GM03348 (cell line): ENCODE measurements around the gene ENDOG.
"Not testable (repeated sequence)": the region's sequence is repeated elsewhere in the genome, so short reads cannot be mapped to it uniquely, and the experiment has no call there.

Experiments used
- DNase-seq: peaks from one replicate; pipeline ENCODE4 v3.0.0; 2012; ENCODE audit warnings: low spot score

The ENDOG gene

GRCh38 chr9:128818099-128818838 lies at the start of gene ENDOG:
Gene ENDOG, plus strand, starts transcription at chr9:128818500. Its CDS starts 185 bp downstream, at chr9:128818685.
- peak; percentile 100 for DNase-seq

DNA sequence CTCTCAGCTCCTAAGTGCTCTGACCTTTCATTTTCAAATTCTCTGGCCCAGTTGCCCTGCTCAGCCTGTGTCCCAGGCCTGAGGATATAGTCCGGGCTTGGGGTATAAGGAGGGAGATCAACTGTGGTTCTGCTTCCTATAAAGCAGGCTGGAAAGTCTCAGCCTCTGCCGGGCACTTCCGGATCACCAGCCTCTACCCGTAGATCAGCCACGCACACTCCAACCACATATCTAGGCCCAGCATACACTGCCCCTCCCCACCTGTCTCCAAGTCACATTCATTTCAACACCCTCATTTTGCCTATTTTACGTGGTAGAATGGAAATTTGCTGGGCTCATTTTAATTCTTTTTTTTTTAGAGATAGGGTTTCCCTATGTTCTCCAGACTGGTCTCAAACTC lies 49.7 kb upstream of the ENDOG start:
- no peak for DNase-seq

- no peak for DNase-seq
Measured at GRCh38 chr9:128770286-128771030, 47.8 kb upstream of the ENDOG start.

DNA sequence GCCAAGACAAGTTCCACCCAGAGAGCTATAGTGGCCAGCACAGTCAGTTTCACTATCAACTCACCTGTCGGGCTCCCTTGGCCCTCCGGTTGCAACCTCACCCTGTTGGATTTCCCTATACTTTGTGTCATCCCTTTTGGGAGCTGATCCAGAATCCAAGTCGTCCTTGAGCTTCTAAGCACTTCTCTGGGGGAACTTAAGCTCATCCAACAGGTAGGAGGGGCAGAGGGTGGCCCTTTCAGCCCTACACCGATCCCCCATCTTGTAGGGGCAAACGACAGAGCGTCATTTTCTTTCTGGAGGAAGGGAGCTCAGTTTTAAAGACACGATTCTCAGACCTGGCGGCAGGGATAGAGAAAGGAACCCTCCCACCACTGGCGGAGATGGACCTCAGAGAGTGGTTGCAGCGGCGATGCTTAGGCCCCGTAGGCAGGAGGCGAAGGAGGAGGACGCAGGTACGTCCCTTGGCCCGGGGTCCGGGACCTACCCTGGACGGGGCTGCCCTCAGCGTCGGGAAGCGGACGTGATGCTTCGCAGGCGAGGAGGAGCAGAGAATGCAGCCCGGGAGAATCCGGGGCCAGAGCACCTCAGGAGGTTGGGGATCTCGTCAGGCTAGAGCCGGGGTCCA lies 47.1 kb upstream of the ENDOG start:
- DNase-seq, result peak; percentile 65

DNA sequence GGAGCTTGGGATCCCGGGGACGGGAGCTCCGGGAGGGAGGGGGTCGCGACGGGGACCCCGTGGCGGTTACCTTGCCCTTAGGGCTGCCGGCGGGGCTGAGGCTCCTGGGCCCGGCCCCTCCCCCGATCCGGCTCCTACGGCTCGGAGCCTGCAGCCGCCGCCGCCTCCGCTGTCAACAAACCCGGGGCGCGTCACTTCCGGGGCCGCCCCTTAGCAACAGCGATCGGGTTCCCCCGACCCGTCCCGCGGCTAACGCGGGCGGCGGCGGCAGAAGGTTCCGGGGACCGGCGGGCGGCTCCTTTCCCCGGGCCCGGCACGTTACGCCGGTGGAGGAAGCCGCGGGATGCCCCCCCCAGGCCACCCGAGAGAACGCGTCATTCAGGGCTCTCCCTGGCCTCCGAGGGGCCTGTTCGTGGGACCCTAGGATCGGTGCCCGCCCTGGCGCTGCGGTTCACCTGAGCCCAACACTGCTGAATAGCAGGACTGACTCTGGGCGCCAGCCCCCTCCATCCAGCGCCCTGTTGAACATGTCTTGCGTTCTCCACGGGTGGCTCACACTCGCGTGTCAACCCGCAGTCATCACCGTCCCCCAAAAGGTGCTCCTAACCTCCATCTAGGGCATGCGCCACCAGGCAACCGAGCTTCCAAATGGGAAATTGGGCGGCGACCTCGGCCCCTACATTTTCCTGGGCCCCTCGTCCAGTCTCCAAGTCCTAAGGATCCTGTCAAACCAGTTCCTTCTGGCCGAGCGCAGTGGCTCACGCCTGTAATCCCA lies 46.4 kb upstream of the ENDOG start, which contains the start of gene ZER1:
TSS of gene ZER1 (minus strand) at position 183 of the 775 bp plus-strand sequence. CDS start 16,362 bp downstream, outside the sequence.
- peak; percentile 99 for DNase-seq

GRCh38 chr9:128773049-128773448 lies 45.3 kb upstream of the ENDOG start:
- no peak for DNase-seq

DNA sequence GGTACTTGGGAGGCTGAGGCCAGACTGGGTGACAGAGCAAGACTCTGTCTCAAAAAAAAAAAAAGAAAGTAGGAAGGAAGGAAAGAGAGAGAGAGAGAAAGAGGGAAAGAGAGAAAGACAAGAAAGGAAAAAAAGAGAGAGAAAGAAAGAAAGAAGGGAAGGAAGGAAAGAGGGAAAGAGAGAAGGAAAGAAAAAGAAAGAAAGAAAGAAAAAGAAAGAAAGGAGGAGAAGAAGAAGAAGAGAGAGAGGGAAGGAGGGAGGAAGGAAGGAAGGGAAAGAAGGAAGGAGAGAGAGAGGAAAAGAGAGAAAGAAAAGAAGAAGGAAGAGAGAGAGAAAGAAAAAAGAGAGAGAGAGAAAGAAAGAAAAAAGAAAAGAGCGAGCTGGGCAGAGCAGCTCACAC lies 43.5 kb upstream of the ENDOG start:
- no peak for DNase-seq

- not testable (repeated sequence) for DNase-seq
Measured at GRCh38 chr9:128780093-128780492, 38.2 kb upstream of the ENDOG start.

DNA sequence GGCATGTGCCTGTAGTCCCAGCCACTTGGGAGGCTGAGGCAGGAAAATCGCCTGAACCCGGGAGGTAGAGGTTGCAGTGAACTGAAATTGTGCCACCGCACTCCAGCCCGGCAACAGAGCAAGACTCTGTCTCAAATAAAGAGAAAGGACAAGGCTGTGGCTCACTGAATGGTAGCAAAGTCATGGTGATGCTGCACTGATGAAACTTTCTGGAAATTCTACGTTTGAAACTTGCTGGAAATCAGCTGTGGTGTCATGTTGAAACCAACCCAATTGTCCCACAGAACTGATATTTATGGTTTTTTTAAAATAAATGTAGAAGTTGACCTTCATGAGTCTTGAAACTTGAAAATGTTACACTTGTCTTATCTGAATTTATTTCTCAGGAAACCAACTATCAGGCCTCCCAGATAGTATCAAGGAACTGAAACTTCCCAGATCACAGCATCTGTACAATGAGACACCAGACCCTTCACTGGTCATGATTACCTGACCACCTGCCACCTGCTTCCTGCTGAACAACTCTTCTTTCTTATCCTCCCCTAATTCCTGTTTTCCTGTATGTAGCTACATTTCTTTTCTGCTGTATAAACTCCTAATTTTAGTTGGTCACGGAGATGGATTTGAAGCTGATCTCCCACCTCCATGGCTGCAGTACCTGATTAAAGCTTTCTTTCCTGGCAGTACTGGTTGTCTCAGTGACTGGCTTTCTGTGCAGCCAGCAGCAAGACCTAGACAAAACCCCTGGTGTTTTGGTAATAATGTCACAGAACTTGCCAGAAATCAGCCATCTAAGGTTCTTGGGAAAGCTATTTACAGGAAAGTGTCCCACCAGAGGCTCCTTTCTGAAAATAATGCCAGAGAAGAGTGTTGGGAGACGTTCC lies 36.9 kb upstream of the ENDOG start:
- no peak for DNase-seq

DNA sequence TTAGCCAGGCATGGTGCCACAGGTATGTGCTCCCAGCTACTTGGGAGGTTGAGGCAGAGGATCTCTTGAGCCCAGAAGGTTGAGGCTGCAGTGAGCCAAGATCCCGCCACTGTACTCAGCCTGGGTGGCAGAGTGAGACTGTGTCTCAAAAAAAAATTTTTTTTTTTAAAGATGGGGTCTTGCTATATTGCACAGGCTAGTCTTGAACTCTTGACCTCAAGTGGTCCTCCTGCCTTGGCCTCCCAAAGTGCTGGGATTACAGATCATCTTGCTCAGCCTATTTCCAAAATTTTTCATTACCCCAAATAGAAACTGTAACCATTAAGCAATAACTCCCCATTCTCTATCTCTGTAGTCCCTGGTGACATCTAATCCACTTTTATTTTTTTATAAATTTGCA lies 35.6 kb upstream of the ENDOG start:
- DNase-seq, result no peak

- DNase-seq, result no peak
Measured at GRCh38 chr9:128785427-128785826, 32.9 kb upstream of the ENDOG start.

- peak; percentile 97 for DNase-seq
Measured at GRCh38 chr9:128786681-128787601, 31.4 kb upstream of the ENDOG start, which contains the start of gene TBC1D13. Gene TBC1D13, plus strand, starts transcription at chr9:128787253. Its CDS starts 101 bp downstream, at chr9:128787354.

GRCh38 chr9:128787659-128788058 lies 30.6 kb upstream of the ENDOG start:
- peak; percentile 59 for DNase-seq

- no peak for DNase-seq
Measured at GRCh38 chr9:128788445-128788844, 29.9 kb upstream of the ENDOG start.

DNA sequence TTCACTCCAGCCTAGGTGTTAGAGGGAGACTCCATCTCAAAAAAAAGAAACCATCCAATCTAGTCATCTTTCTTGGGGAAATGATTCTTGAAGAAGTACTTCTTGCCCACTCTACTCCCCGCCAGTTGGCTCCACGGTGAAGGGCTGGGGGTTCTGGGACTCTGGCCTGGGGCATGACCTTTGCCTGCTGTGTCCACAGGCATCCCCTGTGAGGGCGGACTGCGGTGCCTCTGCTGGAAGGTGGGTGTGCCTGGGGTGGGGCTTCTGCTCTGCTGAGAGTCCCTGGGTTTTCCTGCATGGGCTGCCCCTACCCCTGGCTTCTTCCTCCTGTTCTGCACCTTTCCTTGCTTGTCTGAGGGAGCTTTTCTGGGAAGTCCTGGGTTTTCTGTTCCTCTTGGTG lies 27.8 kb upstream of the ENDOG start:
- no peak for DNase-seq

DNA sequence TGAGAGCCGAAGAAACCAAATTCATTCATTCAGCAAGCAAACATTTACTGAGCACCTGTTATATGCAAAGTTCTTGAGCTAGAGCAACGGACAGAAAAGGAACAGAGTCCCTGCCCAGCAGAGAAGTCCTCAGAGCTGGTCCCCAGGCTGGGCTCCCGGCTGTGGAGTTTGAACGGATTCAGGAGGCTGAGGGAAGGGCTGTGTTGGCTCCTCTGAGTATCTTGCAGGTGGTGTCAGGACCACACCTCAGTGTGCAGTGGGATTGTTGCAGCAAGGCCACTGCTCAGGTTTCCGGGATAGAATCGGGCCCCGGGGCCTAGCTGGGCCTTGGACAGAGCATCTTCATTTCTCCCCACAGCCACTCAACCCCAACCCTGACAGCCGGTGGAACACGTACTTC lies 26.2 kb upstream of the ENDOG start:
- no peak for DNase-seq

- no peak for DNase-seq
Measured at GRCh38 chr9:128792978-128793686, 25.2 kb upstream of the ENDOG start.

DNA sequence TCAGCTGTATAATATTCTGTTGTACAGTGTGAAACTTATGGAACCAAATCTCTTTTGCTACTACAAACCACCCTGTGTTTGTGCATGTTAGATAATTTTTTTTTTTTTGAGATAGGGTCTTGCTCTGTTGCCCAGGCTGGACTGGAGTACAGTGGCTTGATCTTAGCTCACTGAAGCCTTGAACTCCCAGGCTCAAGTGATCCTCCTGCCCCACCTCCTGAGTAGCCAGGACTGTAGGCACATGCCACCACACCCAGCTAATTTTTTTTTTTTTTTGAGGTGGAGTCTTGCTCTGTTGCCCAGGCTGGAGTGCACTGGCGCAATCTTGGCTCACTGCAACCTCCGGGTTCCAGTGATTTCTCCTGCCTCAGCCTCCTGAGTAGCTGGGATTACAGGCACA lies 23.3 kb upstream of the ENDOG start:
- DNase-seq, result not testable (repeated sequence)

- no peak for DNase-seq
Measured at GRCh38 chr9:128798896-128799295, 19.4 kb upstream of the ENDOG start.
